Liver (tissue), 9 donors: Measurements from ENCODE around the gene STN1. TPM values are rescaled to one million over a fixed set of nuclear protein-coding genes. Genes with fewer than 3 reads are reported as not detected.

ENCODE experiments used
- DNase-seq: peaks from one replicate; pipeline ENCODE4 v3.0.0-alpha.2; 2017; ENCODE audit warnings: low spot score
- H3K27ac ChIP-seq, 2 donors: one replicate each; pipeline ENCODE4 v1.7.0; 2013; ENCODE audit warnings: inconsistent platforms in 2 of 2, low read length in 2 of 2, control low read depth in 1 of 2, low read depth in 1 of 2, mild to moderate bottlenecking in 1 of 2
- H3K27me3 ChIP-seq, 4 donors: one replicate each; pipeline versions ENCODE4 v1.6.1 to v1.7.0; 2013; ENCODE audit warnings: low read length in 3 of 4, inconsistent platforms in 1 of 4, mild to moderate bottlenecking in 1 of 4, moderate library complexity in 1 of 4; ENCODE audit not compliant: control insufficient read depth in 4 of 4, insufficient read depth in 4 of 4
- H3K36me3 ChIP-seq, 4 donors: one replicate each; pipeline versions ENCODE4 v1.6.1 to v1.7.0; 2013; ENCODE audit warnings: low read length in 3 of 4, mild to moderate bottlenecking in 3 of 4, low read depth in 1 of 4, moderate library complexity in 1 of 4; ENCODE audit not compliant: control insufficient read depth in 4 of 4, insufficient read depth in 3 of 4
- H3K4me1 ChIP-seq, 4 donors: one replicate each; pipeline versions ENCODE4 v1.6.1 to v1.7.0; 2013; ENCODE audit warnings: low read length in 3 of 4, mild to moderate bottlenecking in 3 of 4, moderate library complexity in 1 of 4; ENCODE audit not compliant: control insufficient read depth in 4 of 4, insufficient read depth in 4 of 4
- H3K4me3 ChIP-seq, 3 donors: one replicate each; pipeline versions ENCODE4 v1.6.1 to v1.7.0; 2013; ENCODE audit warnings: low read length in 3 of 3, control low read depth in 1 of 3, low read depth in 1 of 3, mild to moderate bottlenecking in 1 of 3
- H3K9ac ChIP-seq, 2 donors: one replicate each; pipeline ENCODE4 v1.7.0; 2013; ENCODE audit warnings: low read length in 2 of 2, mild to moderate bottlenecking in 2 of 2, moderate library complexity in 2 of 2, control low read depth in 1 of 2, low read depth in 1 of 2
- H3K9me3 ChIP-seq, 4 donors: one replicate each; pipeline versions ENCODE4 v1.6.1 to v1.7.0; 2013; ENCODE audit warnings: low read length in 3 of 4; ENCODE audit not compliant: control insufficient read depth in 4 of 4
- CTCF ChIP-seq: fragments of 150-350 bp; IDR thresholded peaks from 2 replicates; pipeline ENCODE4 v1.5.1; 2017; ENCODE audit warnings: improper control_type of control experiment, low read depth, low read length; ENCODE audit not compliant: missing input control
- EGR1 ChIP-seq, 2 donors: IDR thresholded peaks; 2 replicates each; pipeline ENCODE4 v1.6.1; 2016 to 2018; ENCODE audit warnings: antibody characterized with exemption in 2 of 2, low read depth in 2 of 2
- FOXA1 ChIP-seq: IDR thresholded peaks from 2 replicates; pipeline ENCODE4 v1.6.1; 2016; ENCODE audit warnings: antibody characterized with exemption
- FOXA2 ChIP-seq: IDR thresholded peaks from 2 replicates; pipeline ENCODE4 v1.6.1; 2016; ENCODE audit warnings: antibody characterized with exemption
- GABPA ChIP-seq, 2 donors: IDR thresholded peaks in 1 of 2; conservative IDR thresholded peaks in 1 of 2; 2 replicates each; pipeline ENCODE4 v1.6.1; 2016; ENCODE audit warnings: antibody characterized with exemption in 2 of 2, mild to moderate bottlenecking in 1 of 2, moderate library complexity in 1 of 2
- HNF4A ChIP-seq, 2 donors: conservative IDR thresholded peaks; 2 replicates each; pipeline ENCODE4 v1.6.1; 2016; ENCODE audit warnings: antibody characterized with exemption in 2 of 2, mild to moderate bottlenecking in 2 of 2
- HNF4G ChIP-seq: IDR thresholded peaks from 2 replicates; pipeline ENCODE4 v1.6.1; 2016; ENCODE audit warnings: antibody characterized with exemption
- JUND ChIP-seq, 2 donors: IDR thresholded peaks; 2 replicates each; pipeline ENCODE4 v1.6.1; 2016; ENCODE audit warnings: antibody characterized with exemption in 2 of 2
- MAX ChIP-seq: IDR thresholded peaks from 2 replicates; pipeline ENCODE4 v1.6.1; 2016; ENCODE audit warnings: antibody characterized with exemption
- NR2F2 ChIP-seq: IDR thresholded peaks from 2 replicates; pipeline ENCODE4 v1.6.1; 2016; ENCODE audit warnings: antibody characterized with exemption
- RAD21 ChIP-seq, 2 donors: IDR thresholded peaks; 2 replicates each; pipeline ENCODE4 v1.6.1; 2016; ENCODE audit warnings: antibody characterized with exemption in 2 of 2, mild to moderate bottlenecking in 2 of 2
- REST ChIP-seq: IDR thresholded peaks from 2 replicates; pipeline ENCODE4 v1.6.1; 2016; ENCODE audit warnings: antibody characterized with exemption, mild to moderate bottlenecking
- RXRA ChIP-seq, 2 donors: IDR thresholded peaks; 2 replicates each; pipeline ENCODE4 v1.6.1; 2017 to 2018; ENCODE audit warnings: antibody characterized with exemption in 2 of 2, mild to moderate bottlenecking in 1 of 2
- SP1 ChIP-seq: IDR thresholded peaks from 2 replicates; pipeline ENCODE4 v1.6.1; 2018; ENCODE audit warnings: antibody characterized with exemption, mild to moderate bottlenecking
- TAF1 ChIP-seq: conservative IDR thresholded peaks from 2 replicates; pipeline ENCODE4 v1.6.1; 2016; ENCODE audit warnings: antibody characterized with exemption, mild to moderate bottlenecking
- YY1 ChIP-seq: IDR thresholded peaks from 2 replicates; pipeline ENCODE4 v1.6.1; 2016; ENCODE audit warnings: antibody characterized with exemption, mild to moderate bottlenecking
- WGBS: extraction: QIAGEN DNeasy Blood & Tissue Kit; methylation state at CpG from one replicate; pipeline ENCODE4 v1.1.7; 2013; 5-methylcytosine and 5-hydroxymethylcytosine counted together
- polyA plus RNA-seq, 2 donors: library from polyadenylated mRNA; stranded (reverse) in 1 of 2; unstranded in 1 of 2; fragments of 200-250 nt in 1 of 2; fragments of >200 nt in 1 of 2; fragmentation: Nextera tagmentation in 1 of 2; extraction: Ambion mirVana in 1 of 2; gene quantifications; one replicate each; pipeline versions ENCODE4 v1.2.1 to v1.2.3, GENCODE V29; 2013 to 2015
- total RNA-seq, 2 donors: library from RNA; depleted of rRNA; stranded (reverse); fragments of >200 nt; gene quantifications; one replicate each; pipeline ENCODE4 v1.2.3, GENCODE V29; 2014
- TF ChIP-seq, protein P1 (sequence below): IDR thresholded peaks from 2 replicates; pipeline ENCODE4 v1.6.1; 2016; ENCODE audit warnings: antibody characterized with exemption
- TF ChIP-seq, protein P2 (sequence below): IDR thresholded peaks from 2 replicates; pipeline ENCODE4 v1.6.1; 2016; ENCODE audit warnings: antibody characterized with exemption
- donor health status: healthy.
- donor health status: healthy.
- donor health status: healthy.
- donor health status: healthy.
- donor health status: healthy.

STN1 gene
- total and polyA plus RNA-seq, 4 donors = 6.9 to 12.9 (median 8.0) TPM

DNA sequence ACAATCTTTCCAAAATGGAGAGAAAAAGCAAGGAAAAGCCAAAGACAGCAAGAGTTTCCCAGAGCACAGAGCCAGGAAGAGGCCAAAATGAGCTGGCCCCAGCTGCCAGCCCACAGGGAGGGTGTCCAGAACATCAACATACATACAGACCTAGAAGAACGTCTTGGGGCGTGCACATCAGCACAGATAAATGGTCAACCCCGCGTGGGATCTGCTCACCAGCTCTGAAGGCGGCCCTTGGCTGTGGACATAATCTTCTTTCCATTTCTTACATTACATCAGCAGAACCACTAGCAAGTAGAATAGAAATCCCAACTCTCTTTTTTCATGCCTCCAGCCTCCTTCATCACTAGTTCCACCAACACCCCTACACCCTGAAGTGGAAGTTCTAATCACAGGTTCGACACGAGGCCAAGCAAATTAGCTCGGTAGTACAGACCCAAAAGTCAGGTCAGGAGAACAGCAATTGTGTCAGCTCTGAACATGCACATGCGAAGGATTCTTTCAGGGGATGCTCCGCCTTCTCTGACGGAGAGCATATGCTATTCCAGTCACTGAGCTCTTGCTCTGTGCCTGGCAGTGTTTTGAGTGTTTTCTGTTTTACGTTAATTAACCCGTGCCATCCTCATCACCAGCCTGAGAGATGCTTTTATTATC, 79.0 kb downstream of the STN1 start:
- WGBS = 92% methylated on average over 13 of the region's 13 CpGs
- Histone ChIP-seq H3K4me3 (no peak overlapping the region), H3K9me3 (no peaks in the 10 kb centered on the region), H3K4me1 (peaks cover 12 to 23% (median 18%) of the 10 kb centered on the region in 4 donors), H3K9ac (no peak overlapping the region), H3K27ac (no peak overlapping the region), H3K27me3 (no peaks in the 10 kb centered on the region), H3K36me3 (no peaks in the 10 kb centered on the region)
- no peak for DNase-seq
- no peak for TF ChIP-seq NR2F2
- TF ChIP-seq, protein P1, sequence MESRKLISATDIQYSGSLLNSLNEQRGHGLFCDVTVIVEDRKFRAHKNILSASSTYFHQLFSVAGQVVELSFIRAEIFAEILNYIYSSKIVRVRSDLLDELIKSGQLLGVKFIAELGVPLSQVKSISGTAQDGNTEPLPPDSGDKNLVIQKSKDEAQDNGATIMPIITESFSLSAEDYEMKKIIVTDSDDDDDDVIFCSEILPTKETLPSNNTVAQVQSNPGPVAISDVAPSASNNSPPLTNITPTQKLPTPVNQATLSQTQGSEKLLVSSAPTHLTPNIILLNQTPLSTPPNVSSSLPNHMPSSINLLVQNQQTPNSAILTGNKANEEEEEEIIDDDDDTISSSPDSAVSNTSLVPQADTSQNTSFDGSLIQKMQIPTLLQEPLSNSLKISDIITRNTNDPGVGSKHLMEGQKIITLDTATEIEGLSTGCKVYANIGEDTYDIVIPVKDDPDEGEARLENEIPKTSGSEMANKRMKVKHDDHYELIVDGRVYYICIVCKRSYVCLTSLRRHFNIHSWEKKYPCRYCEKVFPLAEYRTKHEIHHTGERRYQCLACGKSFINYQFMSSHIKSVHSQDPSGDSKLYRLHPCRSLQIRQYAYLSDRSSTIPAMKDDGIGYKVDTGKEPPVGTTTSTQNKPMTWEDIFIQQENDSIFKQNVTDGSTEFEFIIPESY = no peak
- TF ChIP-seq CTCF = no peak
- TF ChIP-seq JUND (IDR thresholded peaks at IDR 0.05) = no peak
- no peak for TF ChIP-seq REST
- no peak for TF ChIP-seq GABPA (IDR thresholded peaks at IDR 0.05 in 1 of 2, conservative IDR thresholded peaks at IDR 0.05 in 1 of 2)
- TF ChIP-seq, protein P2, sequence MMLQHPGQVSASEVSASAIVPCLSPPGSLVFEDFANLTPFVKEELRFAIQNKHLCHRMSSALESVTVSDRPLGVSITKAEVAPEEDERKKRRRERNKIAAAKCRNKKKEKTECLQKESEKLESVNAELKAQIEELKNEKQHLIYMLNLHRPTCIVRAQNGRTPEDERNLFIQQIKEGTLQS = no peak
- TF ChIP-seq TAF1 = no peak
- no peak for TF ChIP-seq YY1
- TF ChIP-seq FOXA1 = no peak
- TF ChIP-seq HNF4G = no peak
- no peak for TF ChIP-seq RAD21 (IDR thresholded peaks at IDR 0.05)
- TF ChIP-seq EGR1 (IDR thresholded peaks at IDR 0.05; ENCODE audit: low read depth in 2 of 2) = no peak
- no peak for TF ChIP-seq HNF4A (conservative IDR thresholded peaks at IDR 0.05)
- TF ChIP-seq RXRA (IDR thresholded peaks at IDR 0.05) = no peak
- no peak for TF ChIP-seq MAX
- TF ChIP-seq FOXA2 = no peak
- no peak for TF ChIP-seq SP1
